HG03045 (cell line): Measurements from ENCODE around the gene SMAP1.
A peak's percentile ranks its signal among the peaks of the same experiment; 100 is the strongest.
"Not testable (repeated sequence)": the region's sequence is repeated elsewhere in the genome, so short reads cannot be mapped to it uniquely, and the experiment has no call there.

Experiments
- ATAC-seq: cut with Tn5 transposase; IDR thresholded peaks from one replicate; pipeline ENCODE4 v1.9.1; 2021; ENCODE audit warnings: mild to moderate bottlenecking, moderate library complexity; ENCODE audit not compliant: unreplicated experiment

The SMAP1 gene

DNA sequence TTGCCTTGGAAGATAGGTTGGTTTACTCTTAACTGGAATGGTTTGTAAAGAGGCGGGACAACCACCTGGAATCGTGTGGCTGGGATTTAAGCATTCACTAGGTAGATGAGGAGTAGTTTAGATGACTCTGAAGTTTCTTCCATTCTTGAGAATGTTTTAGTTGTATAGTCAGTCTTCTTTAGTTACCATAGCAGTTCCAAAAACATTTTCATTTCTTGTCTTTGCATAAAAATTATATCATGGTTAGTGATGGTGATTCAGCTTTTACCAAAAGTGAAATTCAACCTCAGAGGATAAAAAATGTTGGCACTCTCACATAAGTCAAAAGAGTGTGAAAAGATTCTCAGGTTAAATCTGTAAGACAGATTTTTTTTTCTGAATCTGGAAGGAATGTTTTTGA lies 70.3 kb downstream of the SMAP1 start:
- ATAC-seq = no peak

- ATAC-seq = no peak
These were observed 71.9 kb downstream of the SMAP1 start for GRCh38 chr6:70739534-70739933.

DNA sequence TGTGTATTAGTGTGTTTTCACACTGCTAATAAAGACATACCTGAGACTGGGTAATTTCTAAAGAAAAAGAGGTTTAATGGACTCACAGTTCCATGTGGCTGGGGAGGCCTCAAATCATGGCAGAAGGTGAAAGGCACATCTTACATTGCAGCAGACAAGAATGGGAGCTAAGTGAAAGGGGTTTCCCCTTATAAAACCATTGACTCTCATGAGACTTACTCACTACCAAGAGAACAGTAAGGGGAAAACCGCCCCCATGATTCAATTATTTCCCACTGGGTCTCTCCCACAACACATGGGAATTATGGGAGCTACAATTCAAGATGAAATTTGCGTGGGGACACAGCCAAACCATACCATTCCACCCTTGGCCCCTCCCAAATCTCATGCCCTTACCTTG lies 73.1 kb downstream of the SMAP1 start:
- ATAC-seq = not testable (repeated sequence)

GRCh38 chr6:70742462-70742861 lies 74.8 kb downstream of the SMAP1 start:
- not testable (repeated sequence) for ATAC-seq

DNA sequence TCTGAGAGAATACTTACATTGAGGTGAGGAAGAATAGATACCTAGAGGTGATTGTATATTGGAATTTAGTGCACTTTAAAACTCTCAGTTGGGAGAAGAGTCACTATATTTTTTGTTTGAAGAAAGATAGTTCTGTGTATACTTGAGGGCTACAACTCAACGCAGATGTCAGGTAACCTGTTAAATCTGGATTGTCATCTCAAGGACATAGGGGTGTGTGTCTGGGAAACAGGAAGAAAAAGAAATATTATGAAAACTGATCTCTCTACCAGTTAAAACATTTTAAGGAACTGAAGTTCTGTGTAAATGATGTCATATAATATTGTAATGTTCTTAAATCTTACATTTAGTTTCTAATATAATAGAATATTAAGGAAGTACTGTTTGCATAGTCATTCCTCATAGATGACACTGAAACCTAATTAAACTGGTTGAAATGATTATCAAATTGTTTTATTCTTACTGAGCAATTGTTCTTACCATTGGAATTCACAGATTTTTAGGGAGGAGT lies 86.2 kb downstream of the SMAP1 start:
- no peak for ATAC-seq

GRCh38 chr6:70758883-70759282 lies 91.2 kb downstream of the SMAP1 start:
- no peak for ATAC-seq

- no peak for ATAC-seq
These were observed 96.2 kb downstream of the SMAP1 start for GRCh38 chr6:70763754-70764510.

DNA sequence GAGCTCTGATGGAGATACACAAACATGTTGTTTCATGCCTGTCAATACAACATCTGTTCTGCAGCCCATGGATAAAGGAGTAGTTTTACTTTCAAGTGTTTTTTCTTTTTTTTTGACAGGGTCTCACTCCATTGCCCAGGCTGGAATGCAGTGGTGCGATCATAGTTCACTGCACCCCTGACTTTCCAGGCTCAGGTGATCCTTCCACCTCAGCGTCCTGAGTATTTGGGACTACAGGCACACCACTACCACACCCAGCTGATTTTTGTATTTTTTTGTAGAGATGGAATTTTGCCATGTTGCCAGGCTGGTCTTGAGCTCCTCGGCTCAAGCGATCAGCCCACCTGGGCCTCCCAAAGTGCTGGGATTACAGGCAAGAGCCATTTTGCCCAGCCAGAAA lies 97.0 kb downstream of the SMAP1 start:
- no peak for ATAC-seq

DNA sequence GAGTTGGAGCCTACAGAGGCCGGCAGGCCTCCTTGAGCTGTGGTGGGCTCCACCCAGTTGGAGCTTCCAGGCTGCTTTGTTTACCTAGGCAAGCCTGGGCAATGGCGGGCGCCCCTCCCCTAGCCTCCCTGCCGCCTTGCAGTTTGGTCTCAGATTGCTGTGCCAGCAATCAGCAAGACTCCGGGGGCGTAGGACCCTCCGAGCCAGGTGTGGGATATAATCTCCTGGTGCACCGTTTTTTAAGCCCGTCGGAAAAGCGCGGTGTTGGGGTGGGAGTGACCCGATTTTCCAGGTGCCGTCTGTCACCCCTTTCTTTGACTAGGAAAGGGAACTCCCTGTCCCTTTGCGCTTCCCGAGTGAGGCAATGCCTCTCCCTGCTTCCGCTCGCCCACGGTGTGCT lies 103.7 kb downstream of the SMAP1 start:
- ATAC-seq = not testable (repeated sequence)

DNA sequence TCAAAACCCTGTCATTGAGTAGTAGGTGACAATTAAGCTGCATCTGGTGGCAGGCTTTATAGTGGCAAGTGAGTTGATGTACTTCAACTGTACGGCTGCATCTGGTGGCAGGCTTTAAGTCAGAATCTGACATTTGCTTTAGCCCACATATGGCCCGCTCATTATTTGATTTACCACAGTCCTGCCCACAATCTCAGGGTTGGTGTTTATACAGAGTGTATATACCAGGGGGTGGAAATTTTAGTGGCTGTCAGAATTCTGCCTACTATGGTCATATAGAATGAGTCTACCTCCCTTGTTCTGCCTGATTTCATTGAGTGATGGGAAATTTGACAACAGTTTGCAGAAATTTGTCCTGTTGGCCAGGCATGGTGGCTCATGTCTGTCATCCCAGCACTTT lies 112.3 kb downstream of the SMAP1 start:
- ATAC-seq = no peak

GRCh38 chr6:70790483-70791224 lies 123.0 kb downstream of the SMAP1 start:
- ATAC-seq = no peak

GRCh38 chr6:70797625-70798024 lies 129.9 kb downstream of the SMAP1 start:
- peak; percentile 82 for ATAC-seq

DNA sequence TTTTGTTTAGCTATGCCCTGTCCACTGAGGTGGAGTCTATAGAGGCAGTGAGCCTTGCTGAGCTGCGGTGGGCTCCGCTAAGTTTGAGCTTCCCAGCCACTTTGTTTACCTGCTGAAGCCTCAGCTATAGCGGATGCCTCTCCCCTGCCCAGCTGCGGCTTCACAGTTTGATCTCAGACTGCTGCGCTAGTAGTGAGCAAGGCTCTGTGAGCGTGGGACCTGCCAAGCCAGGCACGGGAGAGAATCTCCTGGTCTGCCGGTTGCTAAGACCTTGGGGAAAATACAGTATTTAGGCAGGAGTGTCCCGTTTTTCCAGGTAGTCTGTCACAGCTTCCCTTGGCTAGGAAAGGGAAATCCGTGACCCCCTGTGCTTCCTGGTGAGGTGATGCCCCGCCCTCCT lies 138.4 kb downstream of the SMAP1 start:
- ATAC-seq = no peak

DNA sequence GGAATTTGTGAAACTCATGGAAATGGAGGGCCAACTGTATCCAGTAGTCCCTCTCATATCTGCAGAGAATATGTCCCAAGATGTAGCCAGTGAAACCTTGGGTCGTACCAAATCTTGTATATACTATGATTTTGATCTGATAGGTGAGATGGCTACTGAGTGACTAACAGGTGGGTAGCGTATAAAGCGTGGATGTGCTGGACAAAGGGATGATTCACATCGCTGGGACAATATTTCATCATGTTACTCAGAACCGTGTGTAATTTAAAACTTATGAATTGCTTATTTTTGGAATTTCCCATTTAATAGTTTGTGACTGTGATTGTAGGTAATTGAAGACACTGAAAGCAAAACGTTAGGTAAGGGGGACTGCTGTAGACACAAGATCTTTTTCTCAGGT lies 144.1 kb downstream of the SMAP1 start:
- ATAC-seq = no peak

DNA sequence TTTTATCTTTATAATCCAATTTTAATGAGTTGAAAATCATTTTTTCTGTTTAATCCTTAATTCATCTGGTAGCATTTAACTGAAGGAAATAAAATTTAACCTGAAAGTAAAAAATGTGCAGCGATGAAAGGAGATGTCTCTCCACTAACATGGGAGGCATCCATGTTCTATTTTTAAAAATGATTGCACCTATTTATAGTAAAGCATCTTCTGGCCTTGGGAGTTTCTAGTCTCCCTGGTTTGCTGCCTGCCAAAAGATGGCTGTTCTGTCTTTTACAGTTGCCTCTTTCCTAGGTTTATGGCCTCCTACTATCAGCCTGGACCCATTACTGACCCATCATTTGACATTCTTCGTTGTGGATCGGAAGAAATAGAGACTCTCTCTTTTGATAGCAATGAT lies 146.2 kb downstream of the SMAP1 start:
- no peak for ATAC-seq

DNA sequence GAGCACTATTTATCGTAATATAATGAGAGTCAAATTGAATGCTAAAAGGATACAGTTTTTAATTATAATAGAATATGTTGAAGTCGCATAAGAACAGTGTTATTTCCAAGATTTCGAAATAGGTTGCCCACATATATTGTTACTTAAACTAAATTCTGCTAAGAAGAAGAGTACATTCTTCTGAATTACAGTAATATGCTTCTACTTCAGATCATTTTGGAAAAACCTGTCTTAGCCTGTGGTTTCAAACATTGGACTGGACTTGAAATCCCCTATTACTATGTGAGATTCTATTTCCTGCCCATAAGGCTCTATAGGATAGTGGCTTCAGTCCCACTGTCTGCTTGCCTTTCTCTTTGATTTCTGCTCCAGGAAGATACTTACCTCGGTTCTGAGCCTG lies 152.0 kb downstream of the SMAP1 start:
- ATAC-seq = no peak

DNA sequence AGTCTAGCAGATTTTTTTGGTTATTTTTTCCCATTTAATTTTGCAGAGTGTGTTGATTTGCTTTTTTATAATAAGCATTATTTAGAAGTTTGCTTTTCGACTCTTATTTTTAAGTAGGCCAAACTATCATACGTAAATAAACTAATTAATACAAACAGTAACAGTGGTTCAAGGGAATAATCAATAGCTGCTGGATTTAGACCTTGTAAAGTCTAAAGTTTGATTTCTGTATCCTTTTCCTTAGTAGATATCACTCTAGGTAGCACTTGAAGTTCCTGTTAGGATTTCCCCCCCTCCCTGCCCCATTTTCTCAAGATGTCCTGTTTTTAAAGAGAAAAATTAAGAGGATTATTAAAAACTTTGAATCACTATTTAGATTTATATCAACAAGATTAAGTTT lies 153.1 kb downstream of the SMAP1 start:
- ATAC-seq = no peak

DNA sequence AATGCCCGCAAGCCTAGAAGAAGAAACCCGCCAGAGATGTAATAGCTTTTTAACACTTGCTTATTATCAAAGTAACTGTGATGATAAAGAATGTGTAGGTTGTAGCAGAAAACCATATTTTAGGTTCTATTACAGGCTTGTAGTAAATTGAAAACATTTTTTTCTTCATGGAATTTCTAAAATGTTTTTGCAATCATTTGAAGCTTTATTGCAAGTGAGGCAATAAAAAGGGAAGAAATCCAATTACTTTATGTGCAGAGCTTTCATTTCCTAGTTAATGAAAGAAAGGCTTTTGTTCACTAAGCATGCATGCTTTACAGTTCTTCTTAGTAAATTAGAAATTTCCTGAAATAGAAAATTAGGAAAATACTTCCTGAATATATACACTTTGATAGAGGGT lies 154.1 kb downstream of the SMAP1 start:
- no peak for ATAC-seq

- ATAC-seq = no peak
These were observed 156.0 kb downstream of the SMAP1 start for GRCh38 chr6:70823651-70824050.

DNA sequence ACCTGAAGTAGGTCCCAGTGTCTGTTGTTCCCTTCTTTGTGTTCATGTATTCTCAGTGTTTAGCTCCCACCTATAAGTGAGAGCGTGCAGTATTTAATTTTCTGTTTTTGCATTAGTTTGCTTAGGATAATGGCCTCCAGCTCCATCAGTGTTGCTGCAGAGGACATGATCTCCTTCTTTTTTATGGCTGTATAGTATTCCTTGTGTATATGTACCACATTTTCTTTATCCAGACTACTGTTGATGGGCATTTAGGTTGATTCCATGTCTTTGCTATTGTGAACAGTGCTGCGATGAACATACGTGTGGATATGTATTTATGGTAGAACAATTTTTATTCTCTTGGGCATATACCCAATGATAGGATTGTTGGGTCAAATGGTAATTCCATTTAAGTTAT lies 163.7 kb downstream of the SMAP1 start:
- no peak for ATAC-seq

GRCh38 chr6:70834520-70834919 lies 166.8 kb downstream of the SMAP1 start:
- no peak for ATAC-seq

GRCh38 chr6:70838907-70839285 lies 171.2 kb downstream of the SMAP1 start:
- ATAC-seq = no peak
